ENCODE measurements around the gene TMEM198. TPM values are rescaled to one million over a fixed set of nuclear protein-coding genes. Genes with fewer than 3 reads are reported as not detected.

TMEM198 gene
- total and polyA plus RNA-seq, 9 of the 15 experiments (the other 6 are each of a cell fraction or from before 2014, with no cell fraction given) = 0.03 to 3.8 (median 1.0) TPM

- TF ChIP-seq REST (IDR thresholded peaks at IDR 0.05; ENCODE audit: borderline replicate concordance) = peak; percentile 36; the same call in 1 of the 2 replicates
- TF ChIP-seq REST (CRISPR knock-in tag; IDR thresholded peaks at IDR 0.05; ENCODE audit: low read depth) = no peak
- TF ChIP-seq POLR2AphosphoS5 (IDR thresholded peaks at IDR 0.05; ENCODE audit: control insufficient read depth, insufficient read depth, low read depth, low read length) = peak; percentile 87
- no peak for TF ChIP-seq ZBTB5 (IDR thresholded peaks at IDR 0.05)
- TF ChIP-seq NR2C1 (IDR thresholded peaks at IDR 0.05) = no peak
- TF ChIP-seq NR2C1 (tag; IDR thresholded peaks at IDR 0.05) = no peak
- TF ChIP-seq SOX6 (IDR thresholded peaks at IDR 0.05) = peak; percentile 91
- no peak for TF ChIP-seq ELK1 (CRISPR knock-in tag; IDR thresholded peaks at IDR 0.05)
- TF ChIP-seq KHSRP (IDR thresholded peaks at IDR 0.05) = no peak
- no peak for TF ChIP-seq SAFB2 (IDR thresholded peaks at IDR 0.05; ENCODE audit: borderline replicate concordance, low read depth, low read length, severe bottlenecking)
- no peak for TF ChIP-seq RBM25 (IDR thresholded peaks at IDR 0.05; ENCODE audit: low read depth, low read length, severe bottlenecking)
- TF ChIP-seq GTF2B (IDR thresholded peaks at IDR 0.05; ENCODE audit: extremely low read depth, insufficient read length) = no peak
- no peak for TF ChIP-seq RBM17 (IDR thresholded peaks at IDR 0.05; ENCODE audit: borderline replicate concordance, low read depth, low read length)
- no peak for TF ChIP-seq ZNF584 (CRISPR knock-in tag; IDR thresholded peaks at IDR 0.05; ENCODE audit: low read depth)
- no peak for TF ChIP-seq SNIP1 (IDR thresholded peaks at IDR 0.05; ENCODE audit: low read depth)
Measured at GRCh38 chr2:219514196-219514761, 29.5 kb upstream of the TMEM198 start, which contains the start of gene ASIC4 (continued).

Measured in K562 (cell line).